SU-DHL-6 (cell line): ENCODE results near the gene PTK6.

Experiments
- H2AFZ ChIP-seq: fragments of 200-600 bp; sonication (generic); 2 replicates; pipeline ENCODE4 v1.6.1; 2014; ENCODE audit warnings: low read depth, mild to moderate bottlenecking, moderate library complexity, mixed read lengths, antibody characterized with exemption, low read length; ENCODE audit not compliant: severe bottlenecking
- H3F3A ChIP-seq: fragments of 200-600 bp; shearing (Covaris generic); 2 replicates; pipeline ENCODE4 v1.6.0; 2016; ENCODE audit warnings: antibody characterized with exemption, mild to moderate bottlenecking; ENCODE audit not compliant: insufficient read depth
- H3K27ac ChIP-seq: fragments of 200-600 bp; sonication (generic); 2 replicates; pipeline ENCODE4 v1.5.1; 2016; ENCODE audit warnings: low read depth, mild to moderate bottlenecking, low read length, moderate library complexity, mixed read lengths
- H3K27me3 ChIP-seq: fragments of 200-600 bp; sonication (generic), shearing (Covaris generic); 2 replicates; pipeline ENCODE4 v1.6.0; 2014; ENCODE audit warnings: mild to moderate bottlenecking, low read length
- H3K36me3 ChIP-seq: fragments of 200-600 bp; sonication (generic); 2 replicates; pipeline ENCODE4 v1.6.1; 2014; ENCODE audit warnings: mild to moderate bottlenecking, low read length, mixed read lengths
- H3K4me2 ChIP-seq: fragments of 300-600, 200-600 bp; shearing (Covaris generic), sonication (generic); 2 replicates; pipeline ENCODE4 v1.6.0; 2014; ENCODE audit warnings: low read length, low read depth, mild to moderate bottlenecking; ENCODE audit not compliant: poor library complexity, severe bottlenecking
- H3K4me3 ChIP-seq: fragments of 200-600 bp; sonication (generic); 2 replicates; pipeline ENCODE4 v1.5.1; 2014; ENCODE audit warnings: antibody characterized with exemption, low read length, mild to moderate bottlenecking, mixed read lengths; ENCODE audit not compliant: insufficient read depth, poor library complexity, severe bottlenecking
- H3K79me2 ChIP-seq: fragments of 200-600 bp; sonication (generic); 2 replicates; pipeline ENCODE4 v1.6.1; 2014; ENCODE audit warnings: mild to moderate bottlenecking, low read length, moderate library complexity; ENCODE audit not compliant: insufficient read depth
- H3K9ac ChIP-seq: fragments of 200-600 bp; sonication (generic); 2 replicates; pipeline ENCODE4 v1.7.0; 2014; ENCODE audit warnings: mild to moderate bottlenecking, low read length
- H3K9me2 ChIP-seq: fragments of 200-600 bp; sonication (generic); replicated peaks from 2 replicates; pipeline ENCODE4 v1.6.1; 2014; ENCODE audit warnings: low read length; ENCODE audit not compliant: insufficient read depth
- H3K9me3 ChIP-seq: fragments of 200-600 bp; sonication (generic); 2 replicates; pipeline ENCODE4 v1.6.1; 2014; ENCODE audit warnings: low read length, mixed read lengths; ENCODE audit not compliant: insufficient read depth
- H4K20me1 ChIP-seq: fragments of 200-600 bp; sonication (generic); 2 replicates; pipeline ENCODE4 v1.6.1; 2014; ENCODE audit warnings: low read depth, mild to moderate bottlenecking, antibody characterized with exemption, low read length, moderate library complexity, mixed read lengths
- CTCF ChIP-seq: fragments of 200-600 bp; sonication (generic); IDR thresholded peaks from one replicate; pipeline ENCODE4 v1.5.1; 2017; ENCODE audit warnings: antibody characterized with exemption, mild to moderate bottlenecking, low read length, moderate library complexity; ENCODE audit not compliant: insufficient read depth, poor library complexity, severe bottlenecking
- EZH2phosphoT487 ChIP-seq: fragments of 200-600 bp; sonication (generic), shearing (Covaris generic); conservative IDR thresholded peaks from 2 replicates; pipeline ENCODE4 v1.6.1; 2018; ENCODE audit warnings: mild to moderate bottlenecking, antibody characterized with exemption, low read length, moderate library complexity, mixed read lengths

Gene PTK6

GRCh38 chr20:63500151-63500901 is 36.9 kb downstream of the PTK6 start:
- Histone ChIP-seq H3K4me2 (no peak overlapping the region), H3K36me3 (no peaks in the 10 kb centered on the region), H3K27ac (no peak overlapping the region), H3K79me2 (no peaks in the 10 kb centered on the region), H4K20me1 (no peaks in the 10 kb centered on the region), H3K27me3 (no peaks in the 10 kb centered on the region), H3K4me3 (no peak overlapping the region), H3F3A (no peaks in the 10 kb centered on the region), H3K9me3 (no peaks in the 10 kb centered on the region), H3K9ac (no peak overlapping the region), H2AFZ (no peak overlapping the region), H3K9me2 (no peaks in the 10 kb centered on the region)
- TF ChIP-seq EZH2phosphoT487: no peak
- TF ChIP-seq CTCF: no peak

- no peak overlapping the region for H3K4me2 ChIP-seq
Measured at GRCh38 chr20:63499338-63499969, 37.7 kb downstream of the PTK6 start.

DNA sequence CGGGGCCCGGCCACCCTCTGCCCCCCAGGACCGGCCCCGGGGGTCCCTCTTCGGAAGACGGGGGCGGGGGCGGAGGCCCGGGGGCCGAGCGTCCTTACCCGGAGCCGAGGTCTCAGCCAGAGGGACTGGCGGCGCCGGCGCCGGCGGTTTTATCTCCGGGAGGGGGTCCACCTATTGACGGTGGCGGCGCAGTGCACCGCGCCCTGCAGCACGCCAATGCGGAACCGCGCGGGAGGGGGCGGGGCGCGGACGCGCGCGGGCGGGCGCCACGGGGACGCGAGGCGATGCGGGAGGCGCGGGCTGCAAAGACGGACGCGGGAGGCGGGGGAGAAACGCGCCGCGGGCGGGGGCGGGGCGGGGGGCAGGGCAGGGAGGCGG is 38.2 kb downstream of the PTK6 start, which contains the start of gene EEF1A2:
TSS of gene EEF1A2 (minus strand) at position 124 of the 378 bp plus-strand sequence. CDS start 1,320 bp downstream, outside the sequence.
- Histone ChIP-seq H3K9ac (no peak within 1 kb of the TSS), H2AFZ (no peak within 1 kb of the TSS), H3K4me2 (no peak within 1 kb of the TSS), H3K9me2 (no peaks in the 10 kb centered on the region), H3K9me3 (no peaks in the 10 kb centered on the region), H4K20me1 (no peaks in the 10 kb centered on the region), H3K27me3 (no peaks in the 10 kb centered on the region), H3F3A (no peaks in the 10 kb centered on the region), H3K27ac (no peak within 1 kb of the TSS), H3K79me2 (no peaks in the 10 kb centered on the region), H3K4me3 (no peak within 1 kb of the TSS), H3K36me3 (no peaks in the 10 kb centered on the region)
- no peak for TF ChIP-seq CTCF
- no peak for TF ChIP-seq EZH2phosphoT487

More at GRCh38 chr20:63499338-63499969, 37.7 kb downstream of the PTK6 start:
- H3K9ac ChIP-seq: no peak overlapping the region
- no peaks in the 10 kb centered on the region for H3K79me2 ChIP-seq
- no peaks in the 10 kb centered on the region for H3K27me3 ChIP-seq
- H3F3A ChIP-seq: no peaks in the 10 kb centered on the region
- TF ChIP-seq CTCF (no peak), EZH2phosphoT487 (no peak)
- no peaks in the 10 kb centered on the region for H3K9me2 ChIP-seq
- no peaks in the 10 kb centered on the region for H4K20me1 ChIP-seq
- H3K9me3 ChIP-seq: no peaks in the 10 kb centered on the region
- H3K27ac ChIP-seq: no peak overlapping the region
- no peak overlapping the region for H2AFZ ChIP-seq
- no peaks in the 10 kb centered on the region for H3K36me3 ChIP-seq
- H3K4me3 ChIP-seq: no peak overlapping the region
